Esophagus (tissue), 2 donors: ENCODE results near the gene TMEM151A. TPM values are rescaled to one million over a fixed set of nuclear protein-coding genes. Genes with fewer than 3 reads are reported as not detected.
"Not testable (repeated sequence)": the region's sequence is repeated elsewhere in the genome, so short reads cannot be mapped to it uniquely, and the experiment has no call there.

Source experiments
- H3K27ac ChIP-seq, 2 donors: one replicate each; pipeline ENCODE4 v1.5.1; 2013; ENCODE audit warnings: low read depth in 2 of 2, mild to moderate bottlenecking in 2 of 2, inconsistent platforms in 1 of 2, low read length in 1 of 2, moderate library complexity in 1 of 2
- H3K27me3 ChIP-seq, 2 donors: one replicate each; pipeline ENCODE4 v1.6.1; 2013; ENCODE audit warnings: low read length in 2 of 2, control low read depth in 1 of 2, mild to moderate bottlenecking in 1 of 2; ENCODE audit not compliant: insufficient read depth in 2 of 2, control insufficient read depth in 1 of 2
- H3K36me3 ChIP-seq, 2 donors: one replicate each; pipeline ENCODE4 v1.6.1; 2013; ENCODE audit warnings: low read length in 1 of 2; ENCODE audit not compliant: control insufficient read depth in 2 of 2, insufficient read depth in 2 of 2
- H3K4me1 ChIP-seq, 2 donors: one replicate each; pipeline ENCODE4 v1.6.1; 2013; ENCODE audit warnings: low read length in 1 of 2; ENCODE audit not compliant: control insufficient read depth in 2 of 2, insufficient read depth in 2 of 2
- H3K4me3 ChIP-seq, 2 donors: one replicate each; pipeline ENCODE4 v1.5.1; 2013; ENCODE audit warnings: low read length in 2 of 2, mild to moderate bottlenecking in 2 of 2, low read depth in 1 of 2, moderate library complexity in 1 of 2
- H3K9me3 ChIP-seq, 2 donors: one replicate each; pipeline ENCODE4 v1.6.1; 2013; ENCODE audit warnings: mild to moderate bottlenecking in 2 of 2, low read depth in 1 of 2, low read length in 1 of 2, moderate library complexity in 1 of 2; ENCODE audit not compliant: control insufficient read depth in 2 of 2, insufficient read depth in 1 of 2
- WGBS, 2 donors: extraction: QIAGEN DNeasy Blood & Tissue Kit; methylation state at CpG; one replicate each; pipeline ENCODE4 v1.1.7; 2013; 5-methylcytosine and 5-hydroxymethylcytosine counted together
- polyA plus RNA-seq, 2 donors: library from polyadenylated mRNA; stranded (reverse); fragments of 200-250 nt; gene quantifications; one replicate each; pipeline ENCODE4 v1.2.3, GENCODE V29; 2013
- donor health status: healthy with polysubstance abuse.
- donor health status: Bipolar disorder and iron deficiency.

Gene TMEM151A
- polyA plus RNA-seq, 2 donors = 0.01 to 0.04 TPM

GRCh38 chr11:66317723-66318599 lies 26.3 kb downstream of the TMEM151A start:
- no peaks in the 10 kb centered on the region for H3K27me3 ChIP-seq
- peak overlapping the region; percentile 74 to 84 for H3K27ac ChIP-seq
- no peaks in the 10 kb centered on the region for H3K36me3 ChIP-seq
- no peaks in the 10 kb centered on the region for H3K9me3 ChIP-seq
- 30 to 34% methylated on average over 16 of the region's 16 CpGs for WGBS, 2 donors
- peaks cover 9 to 26% of the 10 kb centered on the region in 2 donors for H3K4me1 ChIP-seq
- no peak overlapping the region for H3K4me3 ChIP-seq

- WGBS, 2 donors = 74% methylated on average over 3 of the region's 3 CpGs
- Histone ChIP-seq H3K4me1 (peaks cover 9 to 25% of the 10 kb centered on the region in 2 donors), H3K9me3 (no peaks in the 10 kb centered on the region), H3K27me3 (no peaks in the 10 kb centered on the region), H3K4me3 (no peak overlapping the region), H3K27ac (peak overlapping the region; percentile 50 to 74), H3K36me3 (no peaks in the 10 kb centered on the region)
Measured at GRCh38 chr11:66318600-66318970, 26.9 kb downstream of the TMEM151A start.

DNA sequence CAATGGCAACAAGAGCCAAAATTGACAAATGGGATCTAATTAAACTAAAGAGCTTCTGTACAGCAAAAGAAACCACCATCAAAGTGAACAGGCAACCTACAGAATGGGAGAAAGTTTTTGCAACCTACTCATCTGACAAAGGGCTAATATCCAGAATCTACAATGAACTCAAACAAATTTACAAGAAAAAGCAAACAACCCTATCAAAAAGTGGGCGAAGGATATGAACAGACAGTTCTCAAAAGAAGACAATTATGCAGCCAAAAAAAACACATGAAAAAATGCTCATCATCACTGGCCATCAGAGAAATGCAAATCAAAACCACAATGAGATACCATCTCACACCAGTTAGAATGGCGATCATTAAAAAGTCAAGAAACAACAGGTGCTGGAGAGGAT lies 28.6 kb downstream of the TMEM151A start:
- WGBS, 2 donors = 83 to 97% methylated on average over 1 to 2 of the region's 2 CpGs
- not testable (repeated sequence) for H3K4me3 ChIP-seq, H3K27me3 ChIP-seq, H3K27ac ChIP-seq, H3K9me3 ChIP-seq, H3K36me3 ChIP-seq
- peaks cover 9 to 22% of the 10 kb centered on the region in 2 donors for H3K4me1 ChIP-seq

GRCh38 chr11:66320748-66321147 lies 29.1 kb downstream of the TMEM151A start:
- 90 to 93% methylated on average over 6 of the region's 6 CpGs for WGBS, 2 donors
- H3K9me3 ChIP-seq, H3K36me3 ChIP-seq, H3K27me3 ChIP-seq, H3K27ac ChIP-seq, H3K4me3 ChIP-seq: not testable (repeated sequence)
- peaks cover 9 to 25% of the 10 kb centered on the region in 2 donors for H3K4me1 ChIP-seq

DNA sequence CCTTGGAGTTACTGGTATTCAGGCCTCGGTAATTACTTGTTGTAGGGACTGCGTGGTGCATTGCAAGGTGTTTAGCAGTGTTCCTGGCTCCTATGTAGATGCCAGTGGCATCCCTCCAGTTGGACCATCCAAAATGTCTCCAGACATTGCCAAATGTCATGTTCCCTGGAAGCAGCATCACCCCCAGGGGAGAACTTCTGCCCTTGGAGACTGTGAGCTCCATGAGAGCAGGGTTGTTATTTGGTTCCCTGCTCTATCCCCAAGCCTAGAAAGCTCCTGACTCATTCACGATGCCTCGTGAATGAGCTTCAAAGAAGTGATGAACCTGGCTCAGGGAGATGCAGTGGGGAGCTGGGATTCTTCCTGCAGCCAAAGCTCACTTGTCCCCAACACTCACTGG lies 29.9 kb downstream of the TMEM151A start:
- H3K27ac ChIP-seq = no peak overlapping the region
- 58 to 77% methylated on average over 4 of the region's 4 CpGs for WGBS, 2 donors
- H3K36me3 ChIP-seq = no peaks in the 10 kb centered on the region
- H3K9me3 ChIP-seq = no peaks in the 10 kb centered on the region
- no peak overlapping the region for H3K4me3 ChIP-seq
- H3K27me3 ChIP-seq = no peaks in the 10 kb centered on the region
- peaks cover 5 to 18% of the 10 kb centered on the region in 2 donors for H3K4me1 ChIP-seq

GRCh38 chr11:66322732-66323427 lies 31.2 kb downstream of the TMEM151A start:
- no peak overlapping the region for H3K27ac ChIP-seq
- no peaks in the 10 kb centered on the region for H3K27me3 ChIP-seq
- H3K4me3 ChIP-seq = no peak overlapping the region
- peaks cover 0 to 15% of the 10 kb centered on the region in 2 donors for H3K4me1 ChIP-seq
- no peaks in the 10 kb centered on the region for H3K36me3 ChIP-seq
- 69 to 79% methylated on average over 11 of the region's 11 CpGs for WGBS, 2 donors
- no peaks in the 10 kb centered on the region for H3K9me3 ChIP-seq

GRCh38 chr11:66323684-66324083 lies 32.0 kb downstream of the TMEM151A start:
- Histone ChIP-seq H3K27ac (no peak overlapping the region), H3K4me3 (no peak overlapping the region), H3K4me1 (peaks cover 0 to 13% of the 10 kb centered on the region in 2 donors), H3K9me3 (no peaks in the 10 kb centered on the region), H3K27me3 (no peaks in the 10 kb centered on the region), H3K36me3 (no peaks in the 10 kb centered on the region)
- 98 to 100% methylated on average over 1 of the region's 1 CpG for WGBS, 2 donors

GRCh38 chr11:66324664-66325063 lies 33.0 kb downstream of the TMEM151A start:
- H3K9me3 ChIP-seq = no peaks in the 10 kb centered on the region
- no peak overlapping the region for H3K4me3 ChIP-seq
- 65% methylated on average over 10 of the region's 10 CpGs for WGBS, 2 donors
- no peaks in the 10 kb centered on the region for H3K27me3 ChIP-seq
- peaks cover 0 to 13% of the 10 kb centered on the region in 2 donors for H3K4me1 ChIP-seq
- H3K27ac ChIP-seq = no peak overlapping the region
- no peaks in the 10 kb centered on the region for H3K36me3 ChIP-seq

DNA sequence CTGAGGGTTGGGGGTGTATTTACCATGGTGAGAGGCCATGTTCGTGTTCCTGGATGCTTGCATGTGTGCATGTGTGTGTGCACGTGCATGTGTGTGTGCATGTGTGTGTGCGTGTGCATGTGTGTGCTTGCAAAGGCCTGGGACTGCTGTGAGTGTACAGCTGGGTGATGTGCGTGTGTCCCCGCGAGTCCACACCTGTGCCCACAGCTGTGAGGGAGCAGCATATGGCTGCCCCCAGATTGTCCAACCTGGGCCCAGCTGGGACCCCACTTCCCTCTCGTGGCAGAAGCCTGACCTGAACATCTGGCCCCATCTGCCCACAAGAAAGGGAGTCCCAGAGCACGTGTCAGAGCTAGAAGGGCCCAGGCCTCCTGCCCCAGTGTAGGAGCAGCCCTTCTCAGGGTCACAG lies 33.6 kb downstream of the TMEM151A start:
- Histone ChIP-seq H3K4me1 (peaks cover 0 to 13% of the 10 kb centered on the region in 2 donors), H3K4me3 (no peak overlapping the region), H3K9me3 (no peaks in the 10 kb centered on the region), H3K36me3 (no peaks in the 10 kb centered on the region), H3K27me3 (no peaks in the 10 kb centered on the region), H3K27ac (no peak overlapping the region)
- WGBS, 2 donors = 74% methylated on average over 8 of the region's 8 CpGs
